K562 (cell line): ENCODE data around the gene DIS3L2. TPM values are rescaled to one million over a fixed set of nuclear protein-coding genes. Genes with fewer than 3 reads are reported as not detected.

Source experiments
- HNRNPL ChIP-seq: fragments of 200-400 bp; formaldehyde crosslinking; IDR thresholded peaks from 2 replicates; pipeline ENCODE4 v1.6.1; 2017; ENCODE audit warnings: low read depth, mild to moderate bottlenecking, low read length
- KDM4B ChIP-seq, 2 experiments: fragments of 450-650 bp in 1 of 2; sonication (generic) in 1 of 2; IDR thresholded peaks; 2 replicates each; pipeline ENCODE4 v1.6.1; 2016 to 2017; ENCODE audit warnings: borderline replicate concordance in 2 of 2, antibody characterized with exemption in 1 of 2, low read depth in 1 of 2, mild to moderate bottlenecking in 1 of 2
- MECOM ChIP-seq: fragments of 250-450 bp; sonication (Bioruptor Pico); IDR thresholded peaks from 2 replicates; pipeline ENCODE4 v1.8.0; 2022; ENCODE audit warnings: inconsistent platforms
- MGA ChIP-seq: fragments of 450-650 bp; IDR thresholded peaks from 2 replicates; pipeline ENCODE4 v1.6.1; 2016; ENCODE audit warnings: mild to moderate bottlenecking, moderate library complexity
- MITF ChIP-seq: IDR thresholded peaks from 2 replicates; pipeline ENCODE4 v1.6.1; 2014; ENCODE audit warnings: antibody characterized with exemption
- polyA plus RNA-seq, 8 experiments: library from polyadenylated mRNA; depleted of rRNA in 4 of 8; stranded (reverse) in 5 of 8; unstranded in 3 of 8; fragments of >200 nt; fragmentation: Nextera tagmentation in 2 of 8; fragmentation: Illumina TruSeq in 1 of 8; extraction: Ambion mirVana in 2 of 8; extraction: Trizol in 1 of 8; gene quantifications; 2 replicates each; pipeline versions ENCODE4 v1.2.1 to v1.2.3, GENCODE V29; 2011 to 2014; ENCODE audit warnings: inconsistent platforms in 1 of 8, missing spikeins in 1 of 8
- total RNA-seq, 7 experiments: library from RNA; depleted of rRNA in 6 of 7; stranded (reverse); fragments of >200 nt in 6 of 7; fragmentation: Illumina TruSeq in 2 of 7; extraction: Trizol in 2 of 7; gene quantifications; 2 replicates each; pipeline versions ENCODE4 v1.2.1 to v1.2.3, GENCODE V29; 2011 to 2021; ENCODE audit warnings: low replicate concordance in 1 of 7

Gene DIS3L2
- total and polyA plus RNA-seq, 9 of the 15 experiments (the other 6 are each of a cell fraction or from before 2014, with no cell fraction given), result 1.5 to 19.2 (median 11.2) TPM

DNA sequence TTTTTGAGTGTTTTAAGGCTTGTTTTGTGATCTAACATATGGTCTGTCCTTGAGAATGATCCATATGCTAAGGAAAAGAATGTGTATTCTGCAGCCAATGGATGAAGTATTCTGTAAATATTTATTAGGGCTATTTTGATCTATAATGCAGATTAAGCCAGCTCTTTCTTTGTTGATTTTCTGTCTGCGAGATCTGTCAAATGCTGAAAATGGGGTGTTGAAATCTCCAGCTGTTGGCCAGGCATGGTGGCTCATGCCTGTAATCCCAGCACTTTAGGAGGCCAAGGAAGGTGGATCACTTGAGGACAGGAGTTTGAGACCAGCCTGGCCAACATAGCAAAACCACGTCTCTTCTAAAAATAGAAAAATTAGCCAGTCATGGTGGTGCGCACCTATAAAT, 132.7 kb downstream of the DIS3L2 start (continued):
- TF ChIP-seq MGA (no peak), MECOM (no peak), MITF (no peak), HNRNPL (no peak), KDM4B (IDR thresholded peaks at IDR 0.05; ENCODE audit: borderline replicate concordance in 2 of 2, low read depth in 1 of 2) (no peak)
